A549 (cell line): Measurements from ENCODE around the gene COG5.

Source experiments
- CBX2 ChIP-seq: fragments of 200-600 bp; sonication (generic); IDR thresholded peaks from 2 replicates; pipeline ENCODE4 v1.6.1; 2016; ENCODE audit warnings: low read depth, mild to moderate bottlenecking, borderline replicate concordance
- EP300 ChIP-seq, 2 experiments: fragments of >200 bp; sonication (Bioruptor Twin); formaldehyde crosslinking; IDR thresholded peaks; 2 replicates in 1 of 2; 3 replicates in 1 of 2; pipeline ENCODE4 v1.6.1; 2016 to 2017
- ESRRA ChIP-seq: fragments of 150-350 bp; IDR thresholded peaks from 2 replicates; pipeline ENCODE4 v1.6.1; 2014; ENCODE audit warnings: mild to moderate bottlenecking, low read length, borderline replicate concordance
- JUN ChIP-seq, 2 experiments: fragments of >200 bp; sonication (Bioruptor Twin); formaldehyde crosslinking; IDR thresholded peaks; 2 replicates in 1 of 2; 3 replicates in 1 of 2; pipeline ENCODE4 v1.6.1; 2016 to 2017
- JUNB ChIP-seq: fragments of >200 bp; sonication (Bioruptor Twin); formaldehyde crosslinking; IDR thresholded peaks from 2 replicates; pipeline ENCODE4 v1.6.1; 2016
- KDM1A ChIP-seq: fragments of 200-600 bp; sonication (generic); IDR thresholded peaks from 2 replicates; pipeline ENCODE4 v1.6.1; 2016; ENCODE audit warnings: low read depth, mild to moderate bottlenecking
- POLR2A ChIP-seq: IDR thresholded peaks from 2 replicates; pipeline ENCODE4 v1.6.1; 2012; ENCODE audit warnings: mild to moderate bottlenecking, low read length
- RFX5 ChIP-seq: fragments of 450-650 bp; IDR thresholded peaks from 2 replicates; pipeline ENCODE4 v1.7.1; 2014; ENCODE audit warnings: antibody characterized with exemption, mild to moderate bottlenecking, moderate library complexity
- SMC3 ChIP-seq: fragments of >200 bp; sonication (Bioruptor Twin); formaldehyde crosslinking; IDR thresholded peaks from 3 replicates; pipeline ENCODE4 v1.6.1; 2018; ENCODE audit warnings: inconsistent platforms
- TFCP2L1 ChIP-seq: fragments of 250-450 bp; sonication (Bioruptor Pico); IDR thresholded peaks from 2 replicates; pipeline ENCODE4 v1.5.0; 2021; ENCODE audit warnings: mild to moderate bottlenecking
- TF ChIP-seq, protein P1 (sequence below): fragments of >200 bp; sonication (Bioruptor Twin); formaldehyde crosslinking; IDR thresholded peaks from 3 replicates; pipeline ENCODE4 v1.5.1; 2016
- TF ChIP-seq, protein P2 (sequence below): IDR thresholded peaks from 2 replicates; pipeline ENCODE4 v1.6.1; 2012
- TF ChIP-seq, protein P3 (sequence below): fragments of 150-350 bp; IDR thresholded peaks from 2 replicates; pipeline ENCODE4 v1.6.1; 2014; ENCODE audit warnings: low read depth, mild to moderate bottlenecking, low read length
- TF ChIP-seq, protein P4 (sequence below): IDR thresholded peaks from 2 replicates; pipeline ENCODE4 v1.6.1; 2012

DNA sequence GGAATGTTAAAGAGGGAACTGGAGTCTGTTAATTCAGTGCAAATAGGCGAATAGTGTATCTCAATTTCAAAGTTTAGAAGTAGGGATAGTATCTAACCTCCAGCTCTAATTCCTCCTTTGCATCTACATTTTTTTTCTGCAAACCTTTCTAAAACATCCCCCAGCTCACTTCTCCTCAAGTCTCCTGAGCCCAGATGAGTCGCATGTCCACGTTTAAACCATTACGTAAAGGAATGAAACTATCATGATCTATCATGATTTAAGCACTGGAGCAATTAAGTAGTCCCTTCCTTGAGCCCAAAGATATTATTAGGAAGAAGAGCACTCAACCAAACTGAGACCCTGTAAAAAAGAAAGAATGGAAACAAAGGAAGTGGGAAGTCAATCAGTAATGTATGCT, 64.0 kb downstream of the COG5 start:
- TF ChIP-seq, protein P1, sequence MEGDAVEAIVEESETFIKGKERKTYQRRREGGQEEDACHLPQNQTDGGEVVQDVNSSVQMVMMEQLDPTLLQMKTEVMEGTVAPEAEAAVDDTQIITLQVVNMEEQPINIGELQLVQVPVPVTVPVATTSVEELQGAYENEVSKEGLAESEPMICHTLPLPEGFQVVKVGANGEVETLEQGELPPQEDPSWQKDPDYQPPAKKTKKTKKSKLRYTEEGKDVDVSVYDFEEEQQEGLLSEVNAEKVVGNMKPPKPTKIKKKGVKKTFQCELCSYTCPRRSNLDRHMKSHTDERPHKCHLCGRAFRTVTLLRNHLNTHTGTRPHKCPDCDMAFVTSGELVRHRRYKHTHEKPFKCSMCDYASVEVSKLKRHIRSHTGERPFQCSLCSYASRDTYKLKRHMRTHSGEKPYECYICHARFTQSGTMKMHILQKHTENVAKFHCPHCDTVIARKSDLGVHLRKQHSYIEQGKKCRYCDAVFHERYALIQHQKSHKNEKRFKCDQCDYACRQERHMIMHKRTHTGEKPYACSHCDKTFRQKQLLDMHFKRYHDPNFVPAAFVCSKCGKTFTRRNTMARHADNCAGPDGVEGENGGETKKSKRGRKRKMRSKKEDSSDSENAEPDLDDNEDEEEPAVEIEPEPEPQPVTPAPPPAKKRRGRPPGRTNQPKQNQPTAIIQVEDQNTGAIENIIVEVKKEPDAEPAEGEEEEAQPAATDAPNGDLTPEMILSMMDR = no peak
- TF ChIP-seq, protein P2, sequence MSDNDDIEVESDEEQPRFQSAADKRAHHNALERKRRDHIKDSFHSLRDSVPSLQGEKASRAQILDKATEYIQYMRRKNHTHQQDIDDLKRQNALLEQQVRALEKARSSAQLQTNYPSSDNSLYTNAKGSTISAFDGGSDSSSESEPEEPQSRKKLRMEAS = no peak
- no peak for TF ChIP-seq JUN (IDR thresholded peaks at IDR 0.05)
- TF ChIP-seq POLR2A = no peak
- no peak for TF ChIP-seq ESRRA
- TF ChIP-seq CBX2 = no peak
- TF ChIP-seq TFCP2L1 (CRISPR knock-in tag) = no peak
- no peak for TF ChIP-seq RFX5
- TF ChIP-seq SMC3 = no peak
- TF ChIP-seq KDM1A = no peak
- no peak for TF ChIP-seq EP300 (IDR thresholded peaks at IDR 0.05)
- TF ChIP-seq JUNB = no peak
- TF ChIP-seq, protein P3, sequence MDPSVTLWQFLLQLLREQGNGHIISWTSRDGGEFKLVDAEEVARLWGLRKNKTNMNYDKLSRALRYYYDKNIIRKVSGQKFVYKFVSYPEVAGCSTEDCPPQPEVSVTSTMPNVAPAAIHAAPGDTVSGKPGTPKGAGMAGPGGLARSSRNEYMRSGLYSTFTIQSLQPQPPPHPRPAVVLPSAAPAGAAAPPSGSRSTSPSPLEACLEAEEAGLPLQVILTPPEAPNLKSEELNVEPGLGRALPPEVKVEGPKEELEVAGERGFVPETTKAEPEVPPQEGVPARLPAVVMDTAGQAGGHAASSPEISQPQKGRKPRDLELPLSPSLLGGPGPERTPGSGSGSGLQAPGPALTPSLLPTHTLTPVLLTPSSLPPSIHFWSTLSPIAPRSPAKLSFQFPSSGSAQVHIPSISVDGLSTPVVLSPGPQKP = no peak
- TF ChIP-seq, protein P4, sequence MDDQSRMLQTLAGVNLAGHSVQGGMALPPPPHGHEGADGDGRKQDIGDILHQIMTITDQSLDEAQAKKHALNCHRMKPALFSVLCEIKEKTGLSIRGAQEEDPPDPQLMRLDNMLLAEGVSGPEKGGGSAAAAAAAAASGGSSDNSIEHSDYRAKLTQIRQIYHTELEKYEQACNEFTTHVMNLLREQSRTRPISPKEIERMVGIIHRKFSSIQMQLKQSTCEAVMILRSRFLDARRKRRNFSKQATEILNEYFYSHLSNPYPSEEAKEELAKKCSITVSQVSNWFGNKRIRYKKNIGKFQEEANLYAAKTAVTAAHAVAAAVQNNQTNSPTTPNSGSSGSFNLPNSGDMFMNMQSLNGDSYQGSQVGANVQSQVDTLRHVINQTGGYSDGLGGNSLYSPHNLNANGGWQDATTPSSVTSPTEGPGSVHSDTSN = no peak
